Measurements from ENCODE around the gene COLQ.

DNA sequence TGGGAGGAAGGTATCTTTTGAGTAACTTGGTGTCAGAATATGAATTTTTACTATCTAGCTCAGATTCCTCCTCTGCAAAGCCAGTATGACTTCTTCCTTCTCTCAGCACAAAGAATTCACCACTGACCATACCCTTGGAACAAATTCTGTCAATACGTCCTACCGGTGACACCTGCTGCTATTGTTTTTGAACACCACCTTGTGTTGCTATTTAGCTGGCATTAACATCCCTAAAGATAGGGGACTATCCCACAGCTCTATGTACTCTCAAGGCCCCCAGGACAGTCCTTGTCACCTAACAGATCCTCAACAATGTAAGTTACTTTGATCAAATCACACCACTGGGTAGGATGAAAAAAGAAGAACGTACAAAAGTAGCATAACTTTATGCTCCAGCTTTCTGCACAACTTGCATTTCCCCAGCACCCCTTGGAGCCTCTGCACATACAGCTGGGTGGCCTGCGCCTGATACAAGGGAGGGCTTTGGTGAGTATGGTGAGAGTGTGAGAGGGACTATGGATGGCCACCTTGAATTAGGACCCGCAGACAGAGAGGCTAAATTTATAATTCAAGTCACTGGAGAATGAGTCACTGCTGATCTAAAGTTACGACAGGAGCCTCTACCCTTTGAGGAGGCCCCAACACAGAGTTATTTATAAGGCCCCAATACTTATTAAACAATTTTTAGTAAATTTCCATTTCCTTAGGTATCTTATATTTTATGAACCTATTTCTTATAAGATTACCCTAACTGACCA lies 2.3 kb upstream of the COLQ start:
- TF ChIP-seq POLR2A (IDR thresholded peaks at IDR 0.05), result no peak
- TF ChIP-seq CTCF (IDR thresholded peaks at IDR 0.05), result no peak

Measured in adrenal gland (tissue), 5 donors.